PC-9 (cell line): ENCODE results near the gene ADORA1. TPM values are rescaled to one million over a fixed set of nuclear protein-coding genes. Genes with fewer than 3 reads are reported as not detected.

ENCODE experiments used
- BruUV-seq: library from RNA; stranded (reverse); fragments of 400-500 nt; replicated peaks from 2 replicates; lab custom pipeline; 2021; lab: Mats Ljungman, UMichigan
- CTCF ChIA-PET: fragments of 300-600 bp; sonication (Branson Sonifier 250); formaldehyde crosslinking; loops from one replicate; lab custom pipeline; 2022; ENCODE audit warnings: antibody characterized with exemption; lab: Charles Lee
- POLR2A ChIA-PET: fragments of 300-600 bp; sonication (Branson Sonifier 250); formaldehyde crosslinking; loops from one replicate; lab custom pipeline; 2022; ENCODE audit warnings: antibody characterized with exemption; ENCODE audit not compliant: unreplicated experiment; lab: Charles Lee
- DNase-seq, 2 experiments: peaks; one replicate each; pipeline versions ENCODE4 v3.0.0 to v3.0.0-alpha.2; 2015 to 2022; ENCODE audit warnings: mixed read lengths in 1 of 2
- H2AFZ ChIP-seq: fragments of 200-600 bp; sonication (generic); 2 replicates; pipeline ENCODE4 v1.8.1; 2017; ENCODE audit warnings: antibody characterized with exemption
- H3F3A ChIP-seq: fragments of 200-600 bp; sonication (generic); 2 replicates; pipeline ENCODE4 v1.8.1; 2017; ENCODE audit warnings: antibody characterized with exemption, mild to moderate bottlenecking, low read depth; ENCODE audit not compliant: insufficient read depth
- H3K27ac ChIP-seq: fragments of 200-600 bp; sonication (generic); 2 replicates; pipeline ENCODE4 v1.6.1; 2016; ENCODE audit warnings: mixed run types
- H3K27me3 ChIP-seq: fragments of 200-600 bp; sonication (generic); 2 replicates; pipeline ENCODE4 v1.6.1; 2016; ENCODE audit warnings: low read depth, mixed run types; ENCODE audit not compliant: insufficient read depth
- H3K36me3 ChIP-seq: fragments of 200-600 bp; sonication (generic); 2 replicates; pipeline ENCODE4 v1.6.1; 2016; ENCODE audit warnings: low read depth, mixed run types
- H3K4me1 ChIP-seq: fragments of 200-600 bp; sonication (generic); replicated peaks from 2 replicates; pipeline ENCODE4 v1.6.1; 2016; ENCODE audit warnings: mixed run types; ENCODE audit not compliant: insufficient read depth
- H3K4me2 ChIP-seq: fragments of 200-600 bp; sonication (generic); 2 replicates; pipeline ENCODE4 v1.6.1; 2017; ENCODE audit warnings: mixed run types
- H3K4me3 ChIP-seq: fragments of 200-600 bp; sonication (generic); 2 replicates; pipeline ENCODE4 v1.6.1; 2016; ENCODE audit warnings: mixed run types
- H3K79me2 ChIP-seq: fragments of 200-600 bp; sonication (generic); 2 replicates; pipeline ENCODE4 v1.6.1; 2017; ENCODE audit warnings: low read depth, mixed run types
- H3K9me2 ChIP-seq: fragments of 200-600 bp; sonication (generic); 2 replicates; pipeline ENCODE4 v1.8.1; 2017; ENCODE audit warnings: mild to moderate bottlenecking; ENCODE audit not compliant: insufficient read depth
- H3K9me3 ChIP-seq: fragments of 200-600 bp; sonication (generic); 2 replicates; pipeline ENCODE4 v1.8.1; 2016; ENCODE audit warnings: low read depth; ENCODE audit not compliant: insufficient read depth
- H4K20me1 ChIP-seq: fragments of 200-600 bp; sonication (generic); 2 replicates; pipeline ENCODE4 v1.8.1; 2017; ENCODE audit not compliant: insufficient read depth
- EZH2 ChIP-seq: fragments of 200-600 bp; sonication (generic); IDR thresholded peaks from 2 replicates; pipeline ENCODE4 v1.8.0; 2017; ENCODE audit warnings: antibody characterized with exemption, low read depth
- intact Hi-C: fragments of 100-400 bp; cut with micrococcal nuclease; formaldehyde crosslinking; loops from one replicate; pipeline ENCODE4 v1.10.0; 2022; ENCODE audit not compliant: unreplicated experiment
- total RNA-seq: library from RNA; stranded (reverse); gene quantifications from 2 replicates; pipeline ENCODE4 v1.2.3, GENCODE V29; 2021
- TF ChIP-seq, protein P1 (sequence below): fragments of 200-600 bp; sonication (generic); conservative IDR thresholded peaks from 2 replicates; pipeline ENCODE4 v1.6.1; 2017; ENCODE audit warnings: mixed run types, antibody characterized with exemption, mild to moderate bottlenecking, moderate library complexity

ADORA1 gene
- total RNA-seq, 1 experiment from 2014 or later, result 8.3 TPM

- no peak overlapping the region for H3K27ac ChIP-seq
- no peak for DNase-seq
- peaks cover 10% of the 10 kb centered on the region; the same call in 1 of the 2 replicates for H3F3A ChIP-seq
- no peaks in the 10 kb centered on the region for H3K9me2 ChIP-seq
- POLR2A ChIA-PET, result no interaction called here
- no peak overlapping the region for H3K4me2 ChIP-seq
- BruUV-seq, result no TSS peak
- no peaks in the 10 kb centered on the region for H3K27me3 ChIP-seq
- no peaks in the 10 kb centered on the region for H3K9me3 ChIP-seq
- CTCF ChIA-PET, result interaction anchor here (0.7 kb wide), 1 partner anchor 19 kb away, joined by 5 read pairs; the partner anchor contains the start of gene ADORA1
- H4K20me1 ChIP-seq, result no peaks in the 10 kb centered on the region
- H3K79me2 ChIP-seq, result no peaks in the 10 kb centered on the region; the same call in 1 of the 2 replicates
- no peak overlapping the region for H3K4me3 ChIP-seq
- peaks cover 5% of the 10 kb centered on the region; the same call in 1 of the 2 replicates for H3K36me3 ChIP-seq
- TF ChIP-seq EZH2, result no peak
- TF ChIP-seq, protein P1, sequence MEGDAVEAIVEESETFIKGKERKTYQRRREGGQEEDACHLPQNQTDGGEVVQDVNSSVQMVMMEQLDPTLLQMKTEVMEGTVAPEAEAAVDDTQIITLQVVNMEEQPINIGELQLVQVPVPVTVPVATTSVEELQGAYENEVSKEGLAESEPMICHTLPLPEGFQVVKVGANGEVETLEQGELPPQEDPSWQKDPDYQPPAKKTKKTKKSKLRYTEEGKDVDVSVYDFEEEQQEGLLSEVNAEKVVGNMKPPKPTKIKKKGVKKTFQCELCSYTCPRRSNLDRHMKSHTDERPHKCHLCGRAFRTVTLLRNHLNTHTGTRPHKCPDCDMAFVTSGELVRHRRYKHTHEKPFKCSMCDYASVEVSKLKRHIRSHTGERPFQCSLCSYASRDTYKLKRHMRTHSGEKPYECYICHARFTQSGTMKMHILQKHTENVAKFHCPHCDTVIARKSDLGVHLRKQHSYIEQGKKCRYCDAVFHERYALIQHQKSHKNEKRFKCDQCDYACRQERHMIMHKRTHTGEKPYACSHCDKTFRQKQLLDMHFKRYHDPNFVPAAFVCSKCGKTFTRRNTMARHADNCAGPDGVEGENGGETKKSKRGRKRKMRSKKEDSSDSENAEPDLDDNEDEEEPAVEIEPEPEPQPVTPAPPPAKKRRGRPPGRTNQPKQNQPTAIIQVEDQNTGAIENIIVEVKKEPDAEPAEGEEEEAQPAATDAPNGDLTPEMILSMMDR, result no peak
- H3K4me1 ChIP-seq, result peaks cover 16% of the 10 kb centered on the region
- H2AFZ ChIP-seq, result no peak overlapping the region
- intact Hi-C loops, result no loop called here
Measured at GRCh38 chr1:203146537-203146936, 19.0 kb downstream of the ADORA1 start.

DNA sequence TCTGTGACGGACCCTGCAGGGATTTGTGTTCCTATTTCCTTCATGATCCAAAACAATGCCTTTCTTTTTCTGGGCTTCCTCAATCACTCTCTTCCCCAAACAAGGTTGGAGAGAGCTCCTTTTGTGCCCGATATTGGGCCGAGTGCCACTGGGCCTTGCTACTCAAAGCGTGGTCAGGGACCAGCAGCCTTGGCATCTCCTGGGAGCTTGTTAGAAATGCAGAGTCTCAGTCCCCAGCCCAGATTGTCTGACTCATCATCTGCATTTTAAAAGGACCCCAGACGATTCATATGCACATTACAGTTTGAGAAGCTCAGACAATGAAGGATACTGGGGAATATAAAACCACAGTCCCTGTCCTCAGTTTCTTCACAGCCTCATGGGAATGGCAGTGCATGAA, 19.9 kb downstream of the ADORA1 start:
- TF ChIP-seq EZH2, result no peak
- TF ChIP-seq, protein P1, result no peak
- peaks cover 24% of the 10 kb centered on the region for H3K4me1 ChIP-seq
- POLR2A ChIA-PET, result no interaction called here

GRCh38 chr1:203148127-203148526, 20.6 kb downstream of the ADORA1 start:
- H3K27ac ChIP-seq, result no peak overlapping the region
- H3K4me2 ChIP-seq, result no peak overlapping the region
- no peak for DNase-seq
- intact Hi-C loops, result no loop called here
- peaks cover 26% of the 10 kb centered on the region for H3F3A ChIP-seq
- TF ChIP-seq, protein P1, result peak; percentile 64
- no peak for TF ChIP-seq EZH2
- H3K79me2 ChIP-seq, result no peaks in the 10 kb centered on the region; the same call in 1 of the 2 replicates
- H3K9me2 ChIP-seq, result no peaks in the 10 kb centered on the region
- no peaks in the 10 kb centered on the region for H3K9me3 ChIP-seq
- BruUV-seq, result no TSS peak
- no peaks in the 10 kb centered on the region for H4K20me1 ChIP-seq
- no peaks in the 10 kb centered on the region for H3K36me3 ChIP-seq
- H2AFZ ChIP-seq, result no peak overlapping the region
- H3K4me1 ChIP-seq, result peaks cover 32% of the 10 kb centered on the region
- H3K27me3 ChIP-seq, result no peaks in the 10 kb centered on the region
- H3K4me3 ChIP-seq, result no peak overlapping the region
- ChIA-PET CTCF (interaction anchor here (0.5 kb wide), 1 partner anchor 158 kb away, joined by 4 read pairs; no protein-coding TSS in a partner anchor), POLR2A (no interaction called here)

More for the DNA sequence above, 19.9 kb downstream of the ADORA1 start:
- H3K79me2 ChIP-seq, result no peaks in the 10 kb centered on the region; the same call in 1 of the 2 replicates
- DNase-seq, result no peak
- H3K27me3 ChIP-seq, result no peaks in the 10 kb centered on the region
- no peaks in the 10 kb centered on the region for H3K36me3 ChIP-seq
- H2AFZ ChIP-seq, result no peak overlapping the region
- BruUV-seq, result no TSS peak
- H3K4me3 ChIP-seq, result no peak overlapping the region
- H4K20me1 ChIP-seq, result no peaks in the 10 kb centered on the region
- CTCF ChIA-PET, result interaction anchor here (0.6 kb wide), 1 partner anchor 25 kb away, joined by 3 read pairs; no protein-coding TSS in a partner anchor
- no peak overlapping the region for H3K4me2 ChIP-seq
- H3K27ac ChIP-seq, result no peak overlapping the region
- H3F3A ChIP-seq, result peaks cover 19% of the 10 kb centered on the region
- no peaks in the 10 kb centered on the region for H3K9me3 ChIP-seq
- H3K9me2 ChIP-seq, result no peaks in the 10 kb centered on the region
- intact Hi-C loops, result no loop called here
